GM21367 (cell line): ENCODE data around the gene PHLPP1.
"Not testable (repeated sequence)": the region's sequence is repeated elsewhere in the genome, so short reads cannot be mapped to it uniquely, and the experiment has no call there.

ENCODE experiments used
- ATAC-seq: cut with Tn5 transposase; IDR thresholded peaks from one replicate; pipeline ENCODE4 v1.9.1; 2021; ENCODE audit not compliant: unreplicated experiment

Gene PHLPP1

GRCh38 chr18:62807396-62807795 is 92.1 kb downstream of the PHLPP1 start:
- no peak for ATAC-seq

GRCh38 chr18:62808123-62808522 is 92.8 kb downstream of the PHLPP1 start:
- ATAC-seq, result no peak

- not testable (repeated sequence) for ATAC-seq
Observed at GRCh38 chr18:62809445-62809844, 94.1 kb downstream of the PHLPP1 start.

DNA sequence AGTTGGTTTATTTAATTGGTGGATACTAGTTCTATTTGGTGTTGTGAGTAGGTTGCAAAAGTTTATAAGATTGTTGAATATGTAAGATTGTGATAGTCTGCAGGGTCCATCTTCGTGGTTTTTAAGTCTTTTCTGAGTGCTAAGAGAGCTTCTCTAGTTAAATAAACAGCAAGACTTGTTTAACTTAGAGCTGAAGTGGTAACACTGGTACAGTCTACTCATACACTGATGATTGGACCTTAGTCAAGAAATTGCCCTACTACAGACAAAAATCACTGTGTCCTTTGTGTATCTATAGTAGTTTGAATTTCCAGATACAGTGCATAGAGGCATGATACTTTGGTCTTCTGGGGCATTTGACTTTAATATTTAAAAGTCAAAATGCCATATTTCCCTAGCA is 94.6 kb downstream of the PHLPP1 start:
- no peak for ATAC-seq

DNA sequence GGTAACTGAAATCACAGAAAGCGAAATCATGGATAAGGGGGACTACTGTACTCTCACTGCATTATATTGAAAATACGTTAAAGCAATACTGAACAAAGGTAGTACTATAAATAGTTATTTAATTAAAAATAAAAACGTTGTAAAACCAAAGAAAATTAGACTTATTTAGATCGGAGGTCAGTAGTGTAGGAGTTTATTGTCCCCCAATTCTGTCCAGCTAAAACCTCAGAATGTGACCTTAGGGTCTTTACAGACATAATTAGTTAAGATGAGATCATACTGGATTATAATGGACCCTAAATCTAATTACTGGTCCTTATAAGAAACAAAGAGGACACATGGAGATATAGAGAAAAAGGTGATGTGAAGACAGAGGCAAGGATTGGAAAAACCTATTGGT is 95.3 kb downstream of the PHLPP1 start:
- ATAC-seq, result no peak

- no peak for ATAC-seq
Observed at GRCh38 chr18:62811674-62812073, 96.3 kb downstream of the PHLPP1 start.

DNA sequence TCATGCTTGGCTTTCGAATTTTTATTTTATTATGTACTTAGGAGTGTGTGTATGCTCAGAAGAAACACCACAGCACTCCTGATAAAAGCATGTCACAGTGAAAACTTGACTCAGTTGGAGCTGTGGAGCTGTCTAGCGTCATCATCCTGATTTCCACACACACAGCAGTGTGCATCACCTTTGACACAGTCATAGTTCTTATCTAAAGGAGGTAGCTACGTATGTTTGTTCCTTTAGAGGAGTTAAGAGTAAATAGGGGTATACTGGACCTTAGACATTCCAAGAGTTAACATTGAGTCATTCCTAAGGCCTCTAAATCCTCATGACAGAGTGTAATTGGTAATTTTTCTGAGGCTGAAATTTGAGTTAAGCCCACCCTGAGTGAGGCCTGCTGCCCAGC is 96.9 kb downstream of the PHLPP1 start:
- ATAC-seq, result no peak

DNA sequence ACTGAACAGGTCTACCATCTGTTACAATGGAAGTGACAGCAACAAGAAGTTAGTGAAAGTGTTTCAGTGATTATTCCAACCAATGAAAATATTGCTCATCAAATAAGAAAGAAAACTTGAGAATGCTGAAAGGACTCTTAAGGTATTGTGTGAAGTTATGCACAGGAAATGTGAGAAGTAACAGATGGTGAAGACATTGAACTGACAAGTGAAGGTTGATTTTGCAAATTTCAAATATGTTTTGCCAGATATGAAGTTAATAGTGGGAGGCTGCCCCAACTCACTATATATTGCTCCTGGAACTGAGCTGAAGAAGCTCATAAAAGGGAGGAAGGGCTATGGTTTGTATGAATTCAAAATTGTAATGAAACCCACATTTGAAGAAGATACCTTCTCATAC is 97.5 kb downstream of the PHLPP1 start:
- ATAC-seq, result no peak

DNA sequence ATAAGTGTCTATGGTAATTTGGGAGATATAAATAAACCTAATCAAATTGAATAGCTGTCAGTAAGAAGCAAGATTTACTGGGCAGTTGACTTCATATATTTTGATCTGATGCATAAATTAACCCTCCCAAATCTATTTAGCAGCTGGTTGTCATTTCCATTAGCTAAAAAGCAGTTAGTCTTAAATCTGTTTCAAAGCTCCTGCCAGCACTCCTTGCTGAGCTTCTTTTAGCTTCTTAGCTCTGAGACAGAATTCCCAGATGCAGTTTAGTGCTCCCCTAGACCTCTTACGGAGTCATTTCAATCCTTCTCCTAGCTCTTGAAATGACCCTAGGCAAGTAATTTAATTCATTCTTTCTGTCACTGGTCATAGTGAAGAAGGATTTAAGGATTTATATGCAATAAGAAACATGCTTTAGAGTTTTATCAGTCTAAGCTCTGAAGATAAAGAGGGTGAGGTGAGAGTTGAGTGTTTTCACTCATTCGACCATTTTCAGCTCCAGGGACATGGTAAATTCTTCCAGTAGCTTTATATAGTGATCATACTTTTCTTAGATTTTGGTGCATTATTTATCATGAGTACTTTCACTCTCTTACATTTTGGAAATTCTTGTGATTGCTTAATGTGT is 98.9 kb downstream of the PHLPP1 start:
- no peak for ATAC-seq

DNA sequence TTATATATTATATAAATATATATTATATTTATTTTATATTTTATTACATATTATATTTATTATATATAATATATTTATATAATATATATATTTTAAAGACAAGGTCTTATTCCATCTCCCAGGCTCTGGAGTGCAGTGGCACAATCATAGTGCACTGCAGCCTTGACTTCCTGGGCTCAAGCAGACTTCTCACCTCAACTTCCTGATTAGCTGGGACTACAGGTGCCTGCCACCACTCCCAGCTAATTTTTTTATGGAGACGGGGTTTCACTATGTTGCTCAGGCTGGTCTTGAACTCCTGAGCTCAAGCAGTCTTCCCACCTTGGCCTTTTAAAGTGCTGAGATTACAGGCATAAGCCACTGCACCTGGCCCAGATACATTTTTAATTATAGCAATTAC is 110.0 kb downstream of the PHLPP1 start:
- no peak for ATAC-seq

DNA sequence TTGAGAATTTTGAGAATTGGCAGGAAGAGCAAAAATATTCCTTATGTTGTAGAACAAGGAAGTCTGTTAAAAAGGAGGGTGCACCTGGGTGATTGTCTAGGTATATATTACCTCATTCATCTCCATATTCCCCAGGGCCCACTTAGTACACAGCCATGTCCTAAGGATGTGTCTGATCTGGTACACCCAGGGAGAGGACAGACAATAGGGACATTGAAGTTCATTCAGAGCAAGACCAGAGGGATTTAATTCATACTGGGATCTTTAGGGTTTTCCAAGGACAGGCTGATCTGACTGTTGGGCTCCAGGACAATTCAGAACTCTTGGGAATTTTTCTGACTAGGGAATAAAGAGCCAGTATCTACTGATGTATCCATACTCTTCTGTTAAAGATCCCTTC is 112.1 kb downstream of the PHLPP1 start:
- ATAC-seq, result no peak

GRCh38 chr18:62828091-62828640 is 112.8 kb downstream of the PHLPP1 start:
- ATAC-seq, result no peak

DNA sequence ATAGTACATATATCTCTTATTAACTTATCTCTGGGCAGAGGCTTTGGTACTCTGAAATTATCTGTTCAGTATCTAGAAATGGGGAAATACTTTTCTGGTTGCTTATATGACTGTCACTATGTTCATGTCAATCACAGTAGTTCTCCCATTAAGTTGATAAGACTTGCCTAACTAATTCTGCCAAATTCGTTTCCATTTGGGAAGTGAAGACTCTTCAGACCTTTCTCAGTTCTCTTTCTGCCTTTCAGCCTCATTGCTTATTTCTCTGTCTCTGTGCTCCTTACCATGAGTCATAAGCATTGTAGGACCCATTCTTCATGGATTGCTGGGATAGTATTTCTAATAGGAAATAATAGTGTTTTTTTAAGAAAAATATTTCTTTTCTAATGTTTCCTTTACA is 113.5 kb downstream of the PHLPP1 start:
- no peak for ATAC-seq

- no peak for ATAC-seq
Observed at GRCh38 chr18:62829936-62830335, 114.6 kb downstream of the PHLPP1 start.

GRCh38 chr18:62832282-62832681 is 116.9 kb downstream of the PHLPP1 start:
- no peak for ATAC-seq

DNA sequence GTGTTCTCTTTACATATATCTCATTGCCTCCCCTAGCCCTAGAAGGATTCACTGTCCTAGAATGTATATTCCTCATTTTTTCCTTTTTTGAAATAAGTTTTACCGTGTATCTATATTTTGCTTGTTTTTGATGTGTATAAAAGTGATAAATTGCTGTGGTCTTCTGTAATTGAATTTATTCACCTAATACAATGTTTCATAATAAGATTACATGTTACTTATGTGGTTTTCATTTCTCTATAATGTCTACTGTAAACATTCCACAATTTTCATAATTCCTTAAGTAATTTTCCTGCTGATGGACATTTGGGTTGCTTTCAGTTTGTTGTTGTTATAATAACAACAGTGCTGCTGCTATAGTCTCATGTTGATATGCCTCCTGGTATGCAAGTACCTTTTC is 118.2 kb downstream of the PHLPP1 start:
- no peak for ATAC-seq

DNA sequence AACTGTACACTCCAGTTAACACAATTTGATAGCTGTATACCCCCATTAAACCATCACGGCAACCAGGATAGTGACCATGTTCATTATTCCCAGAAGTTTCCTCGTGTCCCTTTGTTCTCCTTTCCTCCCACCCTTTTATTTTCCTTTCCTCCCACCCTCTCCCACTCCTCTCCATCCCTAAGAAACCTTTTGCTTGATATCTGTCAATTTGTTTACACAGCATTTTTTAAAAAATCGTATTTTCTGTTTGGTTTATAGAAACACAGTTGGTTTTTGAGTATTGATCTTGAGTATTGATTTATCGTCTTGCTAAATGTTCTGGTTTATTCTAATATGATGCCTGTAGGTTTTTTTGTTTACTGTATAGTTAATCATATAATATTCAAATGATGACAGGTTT is 119.4 kb downstream of the PHLPP1 start:
- no peak for ATAC-seq

DNA sequence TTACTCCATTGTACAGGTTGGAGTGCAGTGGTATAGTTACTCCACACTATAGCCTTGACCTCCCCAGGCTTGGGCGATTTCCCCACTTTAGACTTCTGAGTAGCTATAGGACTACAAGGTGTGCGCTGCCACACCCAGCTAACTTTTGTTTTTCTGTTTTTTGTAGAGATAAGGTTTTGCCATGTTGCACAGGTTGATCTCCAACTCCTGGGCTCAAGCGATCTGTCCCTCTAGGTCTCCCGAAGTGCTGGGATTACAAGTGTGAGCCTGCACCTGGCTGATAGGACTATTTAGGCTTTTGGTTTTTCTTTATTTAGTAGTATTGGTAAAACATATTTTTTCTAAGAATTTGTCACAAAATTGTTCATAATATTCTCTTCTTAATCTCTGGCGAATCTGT is 121.7 kb downstream of the PHLPP1 start:
- no peak for ATAC-seq

DNA sequence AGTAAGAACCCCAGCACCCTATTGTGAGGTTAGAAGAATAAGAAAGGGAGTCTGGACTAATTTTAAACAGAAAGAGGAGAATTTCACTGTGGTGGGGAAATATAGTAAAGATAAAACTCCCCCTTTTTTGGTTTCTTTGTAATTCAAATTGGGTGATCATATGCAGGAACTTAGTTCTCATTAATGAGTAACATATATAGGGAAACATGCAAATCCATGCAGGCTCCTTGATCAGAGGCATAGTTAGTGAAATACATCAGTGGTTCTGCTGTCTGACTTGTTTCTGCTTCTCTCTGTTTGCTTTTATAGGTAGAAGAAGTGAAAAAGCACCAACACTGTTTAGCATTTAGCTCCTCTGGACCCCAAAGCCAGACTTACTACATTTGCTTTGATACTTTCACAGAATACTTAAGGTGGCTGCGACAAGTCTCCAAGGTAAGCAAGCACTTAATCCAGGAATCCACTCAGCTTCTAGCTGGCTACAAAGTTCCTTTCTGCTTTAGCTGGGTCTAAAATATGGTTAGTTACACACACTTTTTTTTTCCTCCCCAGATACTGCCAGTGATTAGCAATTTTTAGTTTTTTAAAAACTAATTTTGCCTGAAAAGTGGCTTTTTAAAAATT is 123.2 kb downstream of the PHLPP1 start:
- peak; percentile 66 for ATAC-seq

- ATAC-seq, result no peak
Observed at GRCh38 chr18:62839874-62840713, 124.8 kb downstream of the PHLPP1 start.

DNA sequence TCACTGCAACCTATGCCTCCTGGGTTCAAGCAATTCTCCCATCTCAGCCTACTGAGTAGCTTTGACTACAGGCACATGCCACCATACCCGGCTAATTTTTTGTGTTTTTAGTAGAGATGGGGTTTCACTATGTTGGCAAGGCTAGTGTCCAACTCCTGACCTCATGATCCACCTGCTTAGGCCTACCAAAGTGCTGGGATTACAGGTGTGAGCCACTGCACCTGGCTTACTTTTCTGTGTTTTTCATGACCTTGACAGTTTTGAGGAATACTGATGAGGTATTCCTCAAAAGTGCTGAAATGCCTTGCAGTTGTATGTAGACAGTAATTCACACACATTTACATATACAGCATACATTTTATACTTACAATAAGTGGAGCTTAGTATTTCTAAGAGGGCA is 126.1 kb downstream of the PHLPP1 start:
- ATAC-seq, result no peak

GRCh38 chr18:62842898-62843297 is 127.6 kb downstream of the PHLPP1 start:
- ATAC-seq, result no peak
